Measurements from ENCODE around the gene CD74. TPM values are rescaled to one million over a fixed set of nuclear protein-coding genes. Genes with fewer than 3 reads are reported as not detected.
A peak's percentile ranks its signal among the peaks of the same experiment; 100 is the strongest.

CD74 gene
- total RNA-seq, 1 experiment from 2014 or later, result 19.5 TPM

GRCh38 chr5:150442699-150443080 lies 30.0 kb upstream of the CD74 start:
- Histone ChIP-seq H3K9ac (ENCODE audit: extremely low read depth, insufficient read length, low read length) (no peak overlapping the region), H2AFZ (ENCODE audit: low read length) (no peak overlapping the region), H4K8ac (replicated peaks; ENCODE audit: insufficient read length, low read depth, low read length) (no peak overlapping the region), H4K20me1 (ENCODE audit: control insufficient read depth, insufficient read depth, insufficient read length) (no peaks in the 10 kb centered on the region), H3K18ac (ENCODE audit: insufficient read length, low read depth, low read length) (no peak overlapping the region), H3K27me3 (ENCODE audit: insufficient read depth, low read length) (no peaks in the 10 kb centered on the region), H3K4me2 (ENCODE audit: insufficient read depth, insufficient read length, low read length) (no peak overlapping the region), H2AK5ac (ENCODE audit: insufficient read length, low read length) (no peak overlapping the region), H2BK15ac (ENCODE audit: low read depth, low read length) (no peak overlapping the region), H3T11ph (ENCODE audit: low read length) (no peak overlapping the region), H3K23me2 (ENCODE audit: insufficient read length, low read depth, low read length, poor library complexity, severe bottlenecking) (no peaks in the 10 kb centered on the region), H3K9me3 (ENCODE audit: control insufficient read depth, low read depth, low read length) (no peaks in the 10 kb centered on the region), H3K79me1 (ENCODE audit: insufficient read depth, low read depth, low read length, poor library complexity, severe bottlenecking) (no peaks in the 10 kb centered on the region), H3K4me1 (ENCODE audit: insufficient read depth, low read length) (no peaks in the 10 kb centered on the region), H4K91ac (ENCODE audit: insufficient read length, low read depth, low read length) (no peak overlapping the region), H3K23ac (ENCODE audit: insufficient read length, low read depth, low read length) (no peak overlapping the region), H3K27ac (ENCODE audit: insufficient read length, low read depth, low read length) (no peak overlapping the region), H3K79me2 (ENCODE audit: insufficient read depth, low read length) (no peaks in the 10 kb centered on the region; the same call in 1 of the 2 replicates), H3K56ac (ENCODE audit: insufficient read length, low read depth, low read length) (no peak overlapping the region), H2BK120ac (ENCODE audit: low read depth, low read length, poor library complexity, severe bottlenecking) (no peak overlapping the region), H3K14ac (ENCODE audit: insufficient read depth, low read length) (no peak overlapping the region), H4K5ac (ENCODE audit: insufficient read length, low read depth, low read length) (no peak overlapping the region), H3K4ac (ENCODE audit: low read depth, low read length) (no peak overlapping the region), H2BK20ac (ENCODE audit: low read depth, low read length, poor library complexity, severe bottlenecking) (no peak overlapping the region), H2BK12ac (ENCODE audit: insufficient read length, low read depth, low read length) (no peak overlapping the region), H2BK5ac (ENCODE audit: insufficient read length, low read length) (no peak overlapping the region)
- H3K4me3 Mint-ChIP-seq, result no peak overlapping the region
- H3K27me3 Mint-ChIP-seq (ENCODE audit: low read depth), result no peaks in the 10 kb centered on the region
- H3K27ac Mint-ChIP-seq, result peak overlapping the region in 2 of 3 experiments; percentile 64 to 79; a peak in 2 of 7 replicates
- no peak for TF ChIP-seq CTCF (conservative IDR thresholded peaks at IDR 0.05)
- H3K4me1 Mint-ChIP-seq, result peaks cover 20 to 39% of the 10 kb centered on the region in 2 experiments
- no peaks in the 10 kb centered on the region for H3K9me3 Mint-ChIP-seq
- DNase-seq, result no peak
- H3K36me3 Mint-ChIP-seq (ENCODE audit: insufficient read depth in 1 of 3, low read depth in 3 of 3), result peaks cover 43 to 47% (median 47%) of the 10 kb centered on the region in 3 experiments
- no CpG with 5 or more reads among the region's 6 CpGs for WGBS (ENCODE audit: extremely low coverage, insufficient read length, low lambda C conversion rate)
